ENCODE data around the gene FAM53B.

DNA sequence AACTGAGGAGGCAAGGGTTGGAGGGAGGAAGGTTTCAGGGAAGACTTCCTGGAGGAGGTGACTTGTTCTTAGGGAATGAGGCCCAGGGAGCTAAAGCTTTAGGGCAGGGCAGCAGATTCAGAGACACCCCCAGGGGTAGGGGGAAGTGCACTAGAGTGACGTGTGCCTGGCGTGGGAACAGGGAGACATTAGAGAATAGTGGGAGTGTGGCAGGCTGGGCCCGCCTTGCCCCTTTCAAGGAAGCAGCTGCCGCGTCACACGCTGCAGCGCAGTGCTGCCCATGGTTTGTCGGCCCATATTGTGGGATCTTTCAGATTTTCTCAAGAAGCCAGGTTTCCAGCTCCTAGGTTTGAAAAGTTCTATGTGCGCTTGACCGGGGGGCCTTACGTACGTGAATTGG, 143.2 kb downstream of the FAM53B start:
- TF ChIP-seq POLR2AphosphoS5 (IDR thresholded peaks at IDR 0.05) = no peak
- TF ChIP-seq, protein P1, sequence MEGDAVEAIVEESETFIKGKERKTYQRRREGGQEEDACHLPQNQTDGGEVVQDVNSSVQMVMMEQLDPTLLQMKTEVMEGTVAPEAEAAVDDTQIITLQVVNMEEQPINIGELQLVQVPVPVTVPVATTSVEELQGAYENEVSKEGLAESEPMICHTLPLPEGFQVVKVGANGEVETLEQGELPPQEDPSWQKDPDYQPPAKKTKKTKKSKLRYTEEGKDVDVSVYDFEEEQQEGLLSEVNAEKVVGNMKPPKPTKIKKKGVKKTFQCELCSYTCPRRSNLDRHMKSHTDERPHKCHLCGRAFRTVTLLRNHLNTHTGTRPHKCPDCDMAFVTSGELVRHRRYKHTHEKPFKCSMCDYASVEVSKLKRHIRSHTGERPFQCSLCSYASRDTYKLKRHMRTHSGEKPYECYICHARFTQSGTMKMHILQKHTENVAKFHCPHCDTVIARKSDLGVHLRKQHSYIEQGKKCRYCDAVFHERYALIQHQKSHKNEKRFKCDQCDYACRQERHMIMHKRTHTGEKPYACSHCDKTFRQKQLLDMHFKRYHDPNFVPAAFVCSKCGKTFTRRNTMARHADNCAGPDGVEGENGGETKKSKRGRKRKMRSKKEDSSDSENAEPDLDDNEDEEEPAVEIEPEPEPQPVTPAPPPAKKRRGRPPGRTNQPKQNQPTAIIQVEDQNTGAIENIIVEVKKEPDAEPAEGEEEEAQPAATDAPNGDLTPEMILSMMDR (IDR thresholded peaks at IDR 0.05) = no peak
- TF ChIP-seq EP300 (IDR thresholded peaks at IDR 0.05) = no peak
- TF ChIP-seq POLR2A (IDR thresholded peaks at IDR 0.05) = no peak
